ENCODE data around the gene UBE2K.
"Not testable (repeated sequence)": the region's sequence is repeated elsewhere in the genome, so short reads cannot be mapped to it uniquely, and the experiment has no call there.

UBE2K gene

GRCh38 chr4:39706741-39707511, 9.0 kb downstream of the UBE2K start:
- Mint-ChIP-seq H3K4me1 (peaks cover 46% of the 10 kb centered on the region), H3K36me3 (ENCODE audit: low read depth) (peaks cover 23% of the 10 kb centered on the region), H3K9me3 (no peaks in the 10 kb centered on the region), H3K4me3 (no peak overlapping the region), H3K27ac (no peak overlapping the region), H3K27me3 (no peaks in the 10 kb centered on the region)
- no peak for DNase-seq
- ATAC-seq, result no peak

GRCh38 chr4:39710098-39710896, 12.4 kb downstream of the UBE2K start:
- no peak overlapping the region for H3K27ac Mint-ChIP-seq
- H3K4me3 Mint-ChIP-seq, result no peak overlapping the region
- H3K9me3 Mint-ChIP-seq, result no peaks in the 10 kb centered on the region
- no peak for DNase-seq
- H3K36me3 Mint-ChIP-seq (ENCODE audit: low read depth), result peaks cover 13% of the 10 kb centered on the region
- no peaks in the 10 kb centered on the region for H3K27me3 Mint-ChIP-seq
- H3K4me1 Mint-ChIP-seq, result peaks cover 61% of the 10 kb centered on the region
- ATAC-seq, result no peak

- DNase-seq, result no peak
- Mint-ChIP-seq H3K27me3 (no peaks in the 10 kb centered on the region), H3K36me3 (ENCODE audit: low read depth) (peaks cover 21% of the 10 kb centered on the region), H3K4me3 (no peak overlapping the region), H3K27ac (no peak overlapping the region), H3K4me1 (peaks cover 65% of the 10 kb centered on the region), H3K9me3 (no peaks in the 10 kb centered on the region)
- no peak for ATAC-seq
These were observed 15.1 kb downstream of the UBE2K start for GRCh38 chr4:39712819-39713607.

- no peak for ATAC-seq
- DNase-seq, result no peak
- Mint-ChIP-seq H3K36me3 (ENCODE audit: low read depth) (peaks cover 22% of the 10 kb centered on the region), H3K4me1 (peaks cover 62% of the 10 kb centered on the region), H3K9me3 (no peaks in the 10 kb centered on the region), H3K4me3 (no peak overlapping the region), H3K27me3 (no peaks in the 10 kb centered on the region), H3K27ac (no peak overlapping the region)
These were observed 15.8 kb downstream of the UBE2K start for GRCh38 chr4:39713691-39714090.

- no peaks in the 10 kb centered on the region for H3K27me3 Mint-ChIP-seq
- ATAC-seq (no peak), DNase-seq (no peak)
- peaks cover 62% of the 10 kb centered on the region for H3K4me1 Mint-ChIP-seq
- peaks cover 25% of the 10 kb centered on the region for H3K36me3 Mint-ChIP-seq (ENCODE audit: low read depth)
- no peaks in the 10 kb centered on the region for H3K9me3 Mint-ChIP-seq
- H3K4me3 Mint-ChIP-seq, result no peak overlapping the region
- H3K27ac Mint-ChIP-seq, result no peak overlapping the region
These were observed 16.2 kb downstream of the UBE2K start for GRCh38 chr4:39714166-39714565.

GRCh38 chr4:39715788-39716187, 17.9 kb downstream of the UBE2K start:
- Mint-ChIP-seq H3K9me3 (no peaks in the 10 kb centered on the region), H3K27ac (no peak overlapping the region), H3K4me3 (no peak overlapping the region), H3K36me3 (ENCODE audit: low read depth) (peaks cover 26% of the 10 kb centered on the region), H3K4me1 (peaks cover 64% of the 10 kb centered on the region), H3K27me3 (no peaks in the 10 kb centered on the region)
- no peak for ATAC-seq
- DNase-seq, result no peak

- Mint-ChIP-seq H3K27ac (no peak overlapping the region), H3K36me3 (ENCODE audit: low read depth) (peaks cover 26% of the 10 kb centered on the region), H3K9me3 (no peaks in the 10 kb centered on the region), H3K4me3 (no peak overlapping the region), H3K27me3 (no peaks in the 10 kb centered on the region), H3K4me1 (peaks cover 69% of the 10 kb centered on the region)
- ATAC-seq (no peak), DNase-seq (no peak)
These were observed 18.4 kb downstream of the UBE2K start for GRCh38 chr4:39716356-39716755.

GRCh38 chr4:39717743-39718142, 19.8 kb downstream of the UBE2K start:
- H3K4me3 Mint-ChIP-seq, result peak overlapping the region; percentile 67
- peaks cover 61% of the 10 kb centered on the region for H3K4me1 Mint-ChIP-seq
- not testable (repeated sequence) for ATAC-seq, H3K9me3 Mint-ChIP-seq, DNase-seq, H3K27me3 Mint-ChIP-seq
- peaks cover 26% of the 10 kb centered on the region for H3K36me3 Mint-ChIP-seq (ENCODE audit: low read depth)
- H3K27ac Mint-ChIP-seq, result peak overlapping the region; percentile 77

GRCh38 chr4:39718366-39719323, 20.7 kb downstream of the UBE2K start:
- no peaks in the 10 kb centered on the region for H3K27me3 Mint-ChIP-seq
- H3K36me3 Mint-ChIP-seq (ENCODE audit: low read depth), result peaks cover 26% of the 10 kb centered on the region
- peak overlapping the region; percentile 55 for H3K27ac Mint-ChIP-seq
- H3K4me1 Mint-ChIP-seq, result peaks cover 56% of the 10 kb centered on the region
- H3K9me3 Mint-ChIP-seq, result no peaks in the 10 kb centered on the region
- ATAC-seq (peak; percentile 75), DNase-seq (no peak)
- no peak overlapping the region for H3K4me3 Mint-ChIP-seq

- Mint-ChIP-seq H3K27me3 (no peaks in the 10 kb centered on the region), H3K9me3 (no peaks in the 10 kb centered on the region), H3K27ac (no peak overlapping the region), H3K36me3 (ENCODE audit: low read depth) (peaks cover 26% of the 10 kb centered on the region), H3K4me1 (peaks cover 51% of the 10 kb centered on the region), H3K4me3 (no peak overlapping the region)
- peak; percentile 57 for ATAC-seq
- DNase-seq, result no peak
These were observed 22.1 kb downstream of the UBE2K start for GRCh38 chr4:39719804-39720580.

GRCh38 chr4:39721273-39721672, 23.3 kb downstream of the UBE2K start:
- not testable (repeated sequence) for H3K4me3 Mint-ChIP-seq, H3K27me3 Mint-ChIP-seq, H3K27ac Mint-ChIP-seq, DNase-seq, ATAC-seq, H3K9me3 Mint-ChIP-seq
- Mint-ChIP-seq H3K36me3 (ENCODE audit: low read depth) (peaks cover 20% of the 10 kb centered on the region), H3K4me1 (peaks cover 47% of the 10 kb centered on the region)

- no peaks in the 10 kb centered on the region for H3K9me3 Mint-ChIP-seq
- no peaks in the 10 kb centered on the region for H3K27me3 Mint-ChIP-seq
- no peak for DNase-seq
- H3K27ac Mint-ChIP-seq, result no peak overlapping the region
- no peak overlapping the region for H3K4me3 Mint-ChIP-seq
- H3K36me3 Mint-ChIP-seq (ENCODE audit: low read depth), result peaks cover 18% of the 10 kb centered on the region
- no peak for ATAC-seq
- H3K4me1 Mint-ChIP-seq, result peaks cover 46% of the 10 kb centered on the region
These were observed 23.9 kb downstream of the UBE2K start for GRCh38 chr4:39721788-39722187.

- DNase-seq (no peak), ATAC-seq (no peak)
- H3K36me3 Mint-ChIP-seq (ENCODE audit: low read depth), result peaks cover 6% of the 10 kb centered on the region
- no peaks in the 10 kb centered on the region for H3K27me3 Mint-ChIP-seq
- no peaks in the 10 kb centered on the region for H3K9me3 Mint-ChIP-seq
- peaks cover 35% of the 10 kb centered on the region for H3K4me1 Mint-ChIP-seq
- peak overlapping the region; percentile 24 for H3K27ac Mint-ChIP-seq
- H3K4me3 Mint-ChIP-seq, result no peak overlapping the region
These were observed 31.6 kb downstream of the UBE2K start for GRCh38 chr4:39729557-39729956.
